ENCODE data around the gene TK2.
"Not testable (repeated sequence)": the region's sequence is repeated elsewhere in the genome, so short reads cannot be mapped to it uniquely, and the experiment has no call there.

TK2 gene

GRCh38 chr16:66580605-66581209, 30.8 kb upstream of the TK2 start:
- H3K4me1 Mint-ChIP-seq (ENCODE audit: low read depth) = peaks cover 12% of the 10 kb centered on the region
- peaks cover 32% of the 10 kb centered on the region for H3K36me3 Mint-ChIP-seq (ENCODE audit: low read depth)
- H3K4me3 Mint-ChIP-seq = no peak overlapping the region
- no peak overlapping the region for H3K27ac Mint-ChIP-seq
- H3K9me3 Mint-ChIP-seq = no peaks in the 10 kb centered on the region
- peaks cover 37% of the 10 kb centered on the region for H3K27me3 Mint-ChIP-seq (ENCODE audit: low read depth)

DNA sequence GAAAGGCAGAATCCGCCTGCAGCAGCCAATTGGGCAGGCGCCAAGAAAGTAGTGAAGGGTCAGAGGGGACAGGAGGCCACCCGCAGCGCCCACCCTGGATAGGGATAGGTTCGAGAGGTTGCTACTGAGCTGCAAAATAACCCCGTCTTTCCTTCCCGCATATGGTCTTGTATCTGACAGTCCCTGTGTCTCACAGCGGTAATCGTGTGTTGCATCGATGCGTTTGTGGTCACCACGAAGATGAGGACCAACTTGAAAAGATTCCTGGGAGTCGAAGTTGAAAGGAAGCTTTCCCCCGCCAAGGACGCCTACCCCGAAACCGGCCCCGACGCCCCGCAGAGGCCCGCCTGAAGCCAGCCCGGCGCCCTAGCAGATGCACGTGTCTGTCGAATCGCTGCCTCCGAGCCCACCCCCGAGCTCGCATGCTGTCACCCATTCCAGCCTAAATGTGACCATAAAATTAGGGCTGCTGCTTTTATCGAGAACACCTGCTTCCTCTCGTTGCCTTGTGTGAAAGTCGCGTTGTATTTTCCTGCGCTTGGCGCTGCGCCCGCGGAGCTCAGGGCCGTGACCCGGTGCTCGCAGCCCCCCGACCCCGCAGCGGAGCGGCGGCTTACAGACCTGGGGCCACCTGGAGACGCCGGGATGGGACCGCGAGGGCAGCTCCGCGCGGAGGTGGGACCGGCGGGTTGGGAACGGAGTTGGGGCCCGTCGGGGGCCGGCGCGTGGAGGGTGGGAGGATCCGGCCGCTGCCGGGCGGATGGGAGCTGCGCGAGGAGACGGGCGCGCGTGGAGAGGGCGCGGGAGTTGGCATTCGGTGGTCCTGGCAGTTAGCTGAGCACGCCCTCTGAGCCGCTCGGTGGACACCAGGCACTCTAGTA, 29.0 kb upstream of the TK2 start, which contains the start of gene CMTM2:
CMTM2 (plus strand) TSS at position 813 of the 881 bp plus-strand sequence. CDS start 145 bp downstream, outside the sequence.
- H3K27ac Mint-ChIP-seq = no peak within 1 kb of the TSS
- no peaks in the 10 kb centered on the region for H3K9me3 Mint-ChIP-seq
- H3K4me1 Mint-ChIP-seq (ENCODE audit: low read depth) = peaks cover 13% of the 10 kb centered on the region
- no peak within 1 kb of the TSS for H3K4me3 Mint-ChIP-seq
- peaks cover 37% of the 10 kb centered on the region for H3K27me3 Mint-ChIP-seq (ENCODE audit: low read depth)
- H3K36me3 Mint-ChIP-seq (ENCODE audit: low read depth) = peaks cover 37% of the 10 kb centered on the region

GRCh38 chr16:66576296-66576695, 26.4 kb upstream of the TK2 start:
- peaks cover 36% of the 10 kb centered on the region for H3K36me3 Mint-ChIP-seq (ENCODE audit: low read depth)
- H3K9me3 Mint-ChIP-seq = no peaks in the 10 kb centered on the region
- H3K27ac Mint-ChIP-seq = no peak overlapping the region
- H3K4me1 Mint-ChIP-seq (ENCODE audit: low read depth) = peaks cover 12% of the 10 kb centered on the region
- no peak overlapping the region for H3K4me3 Mint-ChIP-seq
- H3K27me3 Mint-ChIP-seq (ENCODE audit: low read depth) = peaks cover 37% of the 10 kb centered on the region

DNA sequence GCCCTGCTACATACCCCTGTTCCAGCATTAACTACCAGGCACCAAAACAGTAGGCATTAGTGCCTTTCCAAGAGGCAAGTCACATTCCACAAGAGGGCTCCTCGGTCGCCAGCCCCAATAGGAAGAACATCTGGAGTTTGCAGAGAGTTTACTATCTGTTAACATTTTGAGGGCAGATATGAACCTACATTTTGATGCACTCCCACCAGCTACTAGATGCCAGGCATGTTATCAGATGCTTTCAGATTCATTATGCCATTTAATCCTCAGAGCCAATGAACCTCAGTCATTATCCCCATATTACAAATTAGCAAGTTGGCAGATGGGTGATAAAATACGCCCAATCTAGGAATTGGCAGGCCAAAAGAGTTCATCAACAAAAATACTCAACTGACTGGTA, 25.1 kb upstream of the TK2 start:
- Mint-ChIP-seq H3K27me3 (ENCODE audit: low read depth) (peaks cover 29% of the 10 kb centered on the region), H3K4me1 (ENCODE audit: low read depth) (peaks cover 12% of the 10 kb centered on the region), H3K4me3 (no peak overlapping the region), H3K36me3 (ENCODE audit: low read depth) (peaks cover 41% of the 10 kb centered on the region), H3K9me3 (no peaks in the 10 kb centered on the region), H3K27ac (no peak overlapping the region)

DNA sequence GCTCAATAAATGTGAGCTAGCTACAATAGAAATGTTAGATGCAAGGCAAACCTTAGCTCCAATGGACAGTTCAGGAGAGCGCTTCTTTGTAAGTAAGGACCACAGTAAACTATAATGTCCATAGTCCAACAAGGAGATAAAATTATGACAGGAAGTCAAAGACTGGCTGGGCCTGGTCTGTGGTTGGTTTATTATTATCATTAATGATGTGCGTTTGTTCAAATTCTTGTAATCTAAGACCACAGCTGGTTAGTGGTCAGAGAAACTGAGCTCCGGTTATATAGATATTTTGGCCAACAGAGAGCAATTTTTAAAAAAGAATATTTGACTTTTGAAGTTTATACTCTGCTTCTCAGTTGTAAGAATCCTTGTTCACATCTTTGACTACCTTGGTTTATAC, 24.6 kb upstream of the TK2 start:
- H3K4me3 Mint-ChIP-seq = no peak overlapping the region
- peaks cover 24% of the 10 kb centered on the region for H3K27me3 Mint-ChIP-seq (ENCODE audit: low read depth)
- H3K36me3 Mint-ChIP-seq (ENCODE audit: low read depth) = peaks cover 37% of the 10 kb centered on the region
- H3K4me1 Mint-ChIP-seq (ENCODE audit: low read depth) = peaks cover 12% of the 10 kb centered on the region
- no peak overlapping the region for H3K27ac Mint-ChIP-seq
- no peaks in the 10 kb centered on the region for H3K9me3 Mint-ChIP-seq

DNA sequence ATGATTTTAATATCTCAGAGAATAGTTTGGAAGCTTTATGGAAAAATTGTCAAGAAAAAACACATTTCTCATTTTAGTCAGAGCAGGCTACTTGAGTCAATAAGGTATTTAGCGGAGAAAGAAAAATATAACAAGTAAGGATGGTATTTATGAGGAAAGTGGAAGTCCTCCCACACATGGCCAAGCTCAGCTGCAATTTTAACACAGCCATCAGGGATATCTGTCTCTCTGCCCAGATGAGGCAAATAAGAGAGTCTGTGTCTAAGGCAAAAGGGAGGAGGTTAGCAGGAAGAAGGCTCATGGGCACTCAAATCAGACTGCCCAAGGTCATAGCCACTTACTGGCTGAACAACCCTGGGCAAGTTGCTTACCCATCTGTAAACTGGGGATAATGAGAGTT, 24.2 kb upstream of the TK2 start:
- Mint-ChIP-seq H3K4me3 (no peak overlapping the region), H3K9me3 (no peaks in the 10 kb centered on the region), H3K36me3 (ENCODE audit: low read depth) (peaks cover 38% of the 10 kb centered on the region), H3K27ac (no peak overlapping the region), H3K27me3 (ENCODE audit: low read depth) (peaks cover 21% of the 10 kb centered on the region), H3K4me1 (ENCODE audit: low read depth) (peaks cover 12% of the 10 kb centered on the region)

DNA sequence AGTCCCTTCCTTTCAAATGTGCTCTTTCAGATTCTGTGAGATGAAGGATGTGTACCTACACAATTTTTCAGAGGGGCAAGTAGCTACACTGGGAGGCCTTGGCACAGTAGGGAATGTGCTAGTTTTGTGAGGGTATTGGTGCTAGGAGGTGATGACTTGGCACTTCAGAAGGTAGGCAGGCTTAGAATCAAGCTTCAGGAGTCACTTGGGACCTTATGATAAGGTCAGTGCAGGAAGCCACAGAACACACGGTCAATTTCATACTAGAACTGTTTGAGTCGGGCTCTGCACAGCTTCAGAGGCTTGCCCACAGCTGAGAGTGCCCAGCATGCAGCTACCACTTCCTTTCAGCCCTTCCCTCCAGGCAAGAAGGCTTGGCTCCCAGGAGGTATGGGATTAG, 22.4 kb upstream of the TK2 start:
- H3K36me3 Mint-ChIP-seq (ENCODE audit: low read depth) = peaks cover 36% of the 10 kb centered on the region
- peaks cover 13% of the 10 kb centered on the region for H3K4me1 Mint-ChIP-seq (ENCODE audit: low read depth)
- peaks cover 5% of the 10 kb centered on the region for H3K27me3 Mint-ChIP-seq (ENCODE audit: low read depth)
- no peak overlapping the region for H3K4me3 Mint-ChIP-seq
- H3K9me3 Mint-ChIP-seq = no peaks in the 10 kb centered on the region
- H3K27ac Mint-ChIP-seq = no peak overlapping the region

DNA sequence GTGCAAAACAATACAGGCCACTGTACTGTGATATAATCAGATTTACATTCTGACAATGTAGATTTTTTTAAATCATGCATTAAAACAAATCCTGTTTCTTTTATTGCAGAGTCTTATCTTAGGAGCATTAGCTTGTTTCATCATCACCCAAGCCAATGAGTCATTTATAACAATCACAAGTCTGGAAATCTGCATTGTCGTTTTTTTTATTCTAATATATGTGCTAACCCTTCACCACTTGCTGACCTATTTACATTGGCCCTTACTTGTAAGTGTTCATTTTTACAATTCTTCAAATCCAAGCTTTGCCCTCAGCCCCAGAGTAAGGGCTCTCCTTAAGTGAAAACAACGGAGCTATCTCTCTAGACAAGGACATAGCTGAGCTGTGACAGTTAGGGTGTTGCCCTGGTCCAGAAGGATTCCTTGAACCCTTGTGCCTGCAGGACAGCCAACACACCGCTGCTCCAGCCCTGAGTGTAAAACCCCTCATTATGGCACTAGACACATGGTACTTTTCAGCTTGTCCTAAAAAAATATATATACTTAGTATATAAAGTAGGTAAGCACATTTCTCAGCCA, 20.0 kb upstream of the TK2 start:
- H3K4me1 Mint-ChIP-seq (ENCODE audit: low read depth) = peaks cover 19% of the 10 kb centered on the region
- H3K4me3 Mint-ChIP-seq = no peak overlapping the region
- H3K36me3 Mint-ChIP-seq (ENCODE audit: low read depth) = peaks cover 52% of the 10 kb centered on the region
- no peaks in the 10 kb centered on the region for H3K27me3 Mint-ChIP-seq (ENCODE audit: low read depth)
- no peak overlapping the region for H3K27ac Mint-ChIP-seq
- H3K9me3 Mint-ChIP-seq = no peaks in the 10 kb centered on the region

GRCh38 chr16:66569131-66569530, 19.2 kb upstream of the TK2 start:
- no peak overlapping the region for H3K27ac Mint-ChIP-seq
- peaks cover 51% of the 10 kb centered on the region for H3K36me3 Mint-ChIP-seq (ENCODE audit: low read depth)
- no peaks in the 10 kb centered on the region for H3K9me3 Mint-ChIP-seq
- no peaks in the 10 kb centered on the region for H3K27me3 Mint-ChIP-seq (ENCODE audit: low read depth)
- H3K4me3 Mint-ChIP-seq = no peak overlapping the region
- H3K4me1 Mint-ChIP-seq (ENCODE audit: low read depth) = peaks cover 19% of the 10 kb centered on the region

GRCh38 chr16:66568355-66568754, 18.4 kb upstream of the TK2 start:
- peaks cover 24% of the 10 kb centered on the region for H3K4me1 Mint-ChIP-seq (ENCODE audit: low read depth)
- H3K9me3 Mint-ChIP-seq = no peaks in the 10 kb centered on the region
- no peaks in the 10 kb centered on the region for H3K27me3 Mint-ChIP-seq (ENCODE audit: low read depth)
- peaks cover 56% of the 10 kb centered on the region for H3K36me3 Mint-ChIP-seq (ENCODE audit: low read depth)
- no peak overlapping the region for H3K27ac Mint-ChIP-seq
- H3K4me3 Mint-ChIP-seq = no peak overlapping the region

GRCh38 chr16:66567270-66567669, 17.3 kb upstream of the TK2 start:
- Mint-ChIP-seq H3K36me3 (ENCODE audit: low read depth) (peaks cover 63% of the 10 kb centered on the region), H3K4me1 (ENCODE audit: low read depth) (peaks cover 32% of the 10 kb centered on the region)
- H3K4me3 Mint-ChIP-seq; H3K27me3 Mint-ChIP-seq (ENCODE audit: low read depth); H3K9me3 Mint-ChIP-seq; H3K27ac Mint-ChIP-seq: not testable (repeated sequence)

GRCh38 chr16:66566051-66566901, 16.4 kb upstream of the TK2 start, which contains the start of gene CMTM1:
Gene CMTM1 (plus strand): TSS chr16:66566439. CDS start chr16:66566514, 75 bp downstream.
- H3K27me3 Mint-ChIP-seq (ENCODE audit: low read depth) = no peaks in the 10 kb centered on the region
- H3K9me3 Mint-ChIP-seq = no peaks in the 10 kb centered on the region
- no peak within 1 kb of the TSS for H3K27ac Mint-ChIP-seq
- peaks cover 63% of the 10 kb centered on the region for H3K36me3 Mint-ChIP-seq (ENCODE audit: low read depth)
- peaks cover 36% of the 10 kb centered on the region for H3K4me1 Mint-ChIP-seq (ENCODE audit: low read depth)
- no peak within 1 kb of the TSS for H3K4me3 Mint-ChIP-seq

GRCh38 chr16:66563574-66564334, 13.8 kb upstream of the TK2 start:
- H3K9me3 Mint-ChIP-seq = no peaks in the 10 kb centered on the region
- H3K27me3 Mint-ChIP-seq (ENCODE audit: low read depth) = no peaks in the 10 kb centered on the region
- H3K27ac Mint-ChIP-seq = peak overlapping the region; percentile 65
- peaks cover 48% of the 10 kb centered on the region for H3K4me1 Mint-ChIP-seq (ENCODE audit: low read depth)
- peaks cover 66% of the 10 kb centered on the region for H3K36me3 Mint-ChIP-seq (ENCODE audit: low read depth)
- H3K4me3 Mint-ChIP-seq = no peak overlapping the region

Measured in T-helper 1 cell treated with Interleukin-12 subunit alpha and Interleukin-12 subunit beta and Interleukin-4 antibody, amounts not matched to agents 30 μg/mL and 1 μg/mL, for 36 hours (primary cell).